HG03060 (cell line): ENCODE results near the gene ARHGEF28.

Source experiments
- ATAC-seq: cut with Tn5 transposase; IDR thresholded peaks from one replicate; pipeline ENCODE4 v1.9.1; 2021; ENCODE audit warnings: low read depth, moderate number of reproducible peaks; ENCODE audit not compliant: unreplicated experiment

Gene ARHGEF28

GRCh38 chr5:73617510-73618279, 8.3 kb upstream of the ARHGEF28 start:
- ATAC-seq, result no peak

- ATAC-seq, result no peak
Measured at GRCh38 chr5:73619606-73620333, 6.2 kb upstream of the ARHGEF28 start.

GRCh38 chr5:73620334-73620687, 5.7 kb upstream of the ARHGEF28 start:
- no peak for ATAC-seq

GRCh38 chr5:73623060-73623459, 2.9 kb upstream of the ARHGEF28 start:
- ATAC-seq, result no peak

GRCh38 chr5:73623901-73624404, 2.0 kb upstream of the ARHGEF28 start:
- ATAC-seq, result no peak

- ATAC-seq, result no peak
Measured at GRCh38 chr5:73624888-73625287, 1.1 kb upstream of the ARHGEF28 start.

- ATAC-seq, result no peak
Measured at GRCh38 chr5:73625372-73625943, 538 bp upstream of the ARHGEF28 start.

- ATAC-seq, result no peak
Measured at GRCh38 chr5:73626814-73627313, 868 bp downstream of the ARHGEF28 start.

GRCh38 chr5:73629456-73629855, 3.5 kb downstream of the ARHGEF28 start:
- ATAC-seq, result no peak

- ATAC-seq, result no peak
Measured at GRCh38 chr5:73630765-73631164, 4.8 kb downstream of the ARHGEF28 start.

- ATAC-seq, result no peak
Measured at GRCh38 chr5:73631500-73631899, 5.5 kb downstream of the ARHGEF28 start.

- ATAC-seq, result no peak
Measured at GRCh38 chr5:73633060-73633459, 7.1 kb downstream of the ARHGEF28 start.

- ATAC-seq, result no peak
Measured at GRCh38 chr5:73636408-73636807, 10.4 kb downstream of the ARHGEF28 start.

- ATAC-seq, result no peak
Measured at GRCh38 chr5:73637565-73637964, 11.6 kb downstream of the ARHGEF28 start.

- ATAC-seq, result no peak
Measured at GRCh38 chr5:73638344-73639095, 12.5 kb downstream of the ARHGEF28 start.

GRCh38 chr5:73640861-73641320, 14.9 kb downstream of the ARHGEF28 start:
- no peak for ATAC-seq

- ATAC-seq, result no peak
Measured at GRCh38 chr5:73641811-73642210, 15.8 kb downstream of the ARHGEF28 start.

- ATAC-seq, result no peak
Measured at GRCh38 chr5:73642344-73642743, 16.3 kb downstream of the ARHGEF28 start.

GRCh38 chr5:73644385-73644963, 18.5 kb downstream of the ARHGEF28 start:
- no peak for ATAC-seq

- no peak for ATAC-seq
Measured at GRCh38 chr5:73647721-73648120, 21.7 kb downstream of the ARHGEF28 start.
